ENCODE measurements around the gene LIME1. TPM values are rescaled to one million over a fixed set of nuclear protein-coding genes. Genes with fewer than 3 reads are reported as not detected.

LIME1 gene
- total RNA-seq, 2 donors from 2014 or later: 7.6 to 10.1 TPM

DNA sequence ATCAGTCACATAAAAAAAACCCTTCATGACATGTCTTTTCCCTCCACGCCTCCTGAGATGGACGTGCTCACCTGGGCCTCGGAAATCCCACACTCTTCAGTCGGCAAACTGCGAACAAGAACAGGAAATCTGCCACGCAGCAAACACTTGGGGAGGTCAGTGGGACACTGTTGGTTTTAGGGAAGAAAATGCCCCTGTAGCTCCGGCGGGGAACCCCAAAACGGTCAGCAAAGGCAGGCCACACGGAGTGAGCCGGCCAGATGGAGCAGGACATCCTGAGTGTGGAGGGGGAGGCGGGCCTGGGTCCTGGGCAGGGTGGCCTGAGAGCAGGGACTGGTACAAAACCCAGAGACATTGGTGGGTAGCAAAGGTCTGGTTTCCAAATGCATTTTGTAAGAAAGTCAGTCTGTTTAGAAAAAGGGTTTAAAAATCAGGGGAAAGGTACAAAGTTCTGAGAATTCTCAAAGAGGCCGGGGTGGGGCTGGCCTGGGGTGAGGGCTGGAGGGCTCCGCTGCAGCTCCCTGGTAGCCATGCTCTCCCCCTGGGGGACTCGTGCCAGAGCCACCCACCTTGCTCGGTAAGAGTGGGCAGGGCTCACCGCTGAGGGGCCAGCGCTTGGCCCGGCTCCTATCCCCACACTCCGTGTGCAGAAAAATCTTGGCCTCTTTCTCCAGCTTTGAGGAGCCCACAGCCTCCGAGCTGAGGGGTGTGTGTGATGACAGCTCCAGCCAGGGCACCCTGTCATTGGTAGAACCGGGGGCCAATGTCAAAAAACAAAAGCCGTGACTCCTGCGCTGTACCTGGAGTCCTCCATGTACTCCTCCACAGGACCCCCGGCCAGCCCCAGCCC lies 8.3 kb downstream of the LIME1 start:
- H3K4me1 Mint-ChIP-seq: no peaks in the 10 kb centered on the region
- Histone ChIP-seq H3K4me1 (ENCODE audit: control insufficient read depth, insufficient read depth, low read length) (peaks cover 8% of the 10 kb centered on the region), H3K27ac (ENCODE audit: low read depth, low read length) (no peak overlapping the region), H3K9me3 (ENCODE audit: control insufficient read depth, low read length) (no peaks in the 10 kb centered on the region), H3K36me3 (ENCODE audit: control insufficient read depth, insufficient read depth, low read length) (peaks cover 29% of the 10 kb centered on the region), H3K9ac (ENCODE audit: extremely low read depth, low read length, poor library complexity, severe bottlenecking) (no peak overlapping the region), H3K27me3 (ENCODE audit: control insufficient read depth, insufficient read depth, low read length, poor library complexity, severe bottlenecking) (no peaks in the 10 kb centered on the region), H3K4me3 (ENCODE audit: low read length) (no peak overlapping the region)
- H3K36me3 Mint-ChIP-seq (ENCODE audit: low read depth): peaks cover 14% of the 10 kb centered on the region
- WGBS, 2 experiments (ENCODE audit: insufficient coverage in 1 of 2, insufficient read length in 1 of 2): 92% methylated on average over 14 to 25 of the region's 25 CpGs
- no peaks in the 10 kb centered on the region for H3K9me3 Mint-ChIP-seq
- no peak overlapping the region for H3K4me3 Mint-ChIP-seq
- no peaks in the 10 kb centered on the region for H3K27me3 Mint-ChIP-seq (ENCODE audit: insufficient read depth)
- TF ChIP-seq, protein P1, sequence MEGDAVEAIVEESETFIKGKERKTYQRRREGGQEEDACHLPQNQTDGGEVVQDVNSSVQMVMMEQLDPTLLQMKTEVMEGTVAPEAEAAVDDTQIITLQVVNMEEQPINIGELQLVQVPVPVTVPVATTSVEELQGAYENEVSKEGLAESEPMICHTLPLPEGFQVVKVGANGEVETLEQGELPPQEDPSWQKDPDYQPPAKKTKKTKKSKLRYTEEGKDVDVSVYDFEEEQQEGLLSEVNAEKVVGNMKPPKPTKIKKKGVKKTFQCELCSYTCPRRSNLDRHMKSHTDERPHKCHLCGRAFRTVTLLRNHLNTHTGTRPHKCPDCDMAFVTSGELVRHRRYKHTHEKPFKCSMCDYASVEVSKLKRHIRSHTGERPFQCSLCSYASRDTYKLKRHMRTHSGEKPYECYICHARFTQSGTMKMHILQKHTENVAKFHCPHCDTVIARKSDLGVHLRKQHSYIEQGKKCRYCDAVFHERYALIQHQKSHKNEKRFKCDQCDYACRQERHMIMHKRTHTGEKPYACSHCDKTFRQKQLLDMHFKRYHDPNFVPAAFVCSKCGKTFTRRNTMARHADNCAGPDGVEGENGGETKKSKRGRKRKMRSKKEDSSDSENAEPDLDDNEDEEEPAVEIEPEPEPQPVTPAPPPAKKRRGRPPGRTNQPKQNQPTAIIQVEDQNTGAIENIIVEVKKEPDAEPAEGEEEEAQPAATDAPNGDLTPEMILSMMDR (conservative IDR thresholded peaks at IDR 0.05): no peak
- no peak overlapping the region for H3K27ac Mint-ChIP-seq
- no peak for DNase-seq

DNA sequence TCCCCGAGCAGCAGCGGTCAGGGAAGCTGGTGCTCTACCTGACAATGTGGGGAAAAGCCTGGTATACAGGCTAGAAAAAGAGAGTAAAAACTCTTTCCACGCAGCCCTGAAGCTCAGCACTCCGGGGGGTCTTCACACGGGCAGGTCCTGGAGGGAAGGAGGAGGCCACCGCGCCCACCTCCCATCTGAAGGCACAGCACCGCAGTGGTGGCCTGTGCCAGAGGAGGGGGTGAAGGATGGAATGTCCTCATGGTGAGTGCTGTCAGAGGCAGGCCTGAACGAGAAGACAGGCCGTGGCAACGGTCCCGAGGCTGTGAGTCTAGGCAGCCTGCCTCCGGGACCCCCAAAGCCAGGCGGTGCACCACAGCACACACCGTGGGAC lies 9.0 kb downstream of the LIME1 start:
- no peak overlapping the region for H3K4me3 ChIP-seq (ENCODE audit: low read length)
- H3K27ac ChIP-seq (ENCODE audit: low read depth, low read length): peak overlapping the region; percentile 41
- Mint-ChIP-seq H3K27ac (no peak overlapping the region), H3K36me3 (ENCODE audit: low read depth) (peaks cover 14% of the 10 kb centered on the region), H3K4me3 (no peak overlapping the region), H3K27me3 (ENCODE audit: insufficient read depth) (no peaks in the 10 kb centered on the region), H3K9me3 (no peaks in the 10 kb centered on the region), H3K4me1 (no peaks in the 10 kb centered on the region)
- TF ChIP-seq, protein P1 (conservative IDR thresholded peaks at IDR 0.05): no peak
- peaks cover 29% of the 10 kb centered on the region for H3K36me3 ChIP-seq (ENCODE audit: control insufficient read depth, insufficient read depth, low read length)
- no peaks in the 10 kb centered on the region for H3K27me3 ChIP-seq (ENCODE audit: control insufficient read depth, insufficient read depth, low read length, poor library complexity, severe bottlenecking)
- H3K9ac ChIP-seq (ENCODE audit: extremely low read depth, low read length, poor library complexity, severe bottlenecking): no peak overlapping the region
- peak; percentile 49 for DNase-seq
- H3K9me3 ChIP-seq (ENCODE audit: control insufficient read depth, low read length): no peaks in the 10 kb centered on the region
- 85 to 87% methylated on average over 9 to 15 of the region's 15 CpGs for WGBS, 2 experiments (ENCODE audit: insufficient coverage in 1 of 2, insufficient read length in 1 of 2)
- H3K4me1 ChIP-seq (ENCODE audit: control insufficient read depth, insufficient read depth, low read length): peaks cover 8% of the 10 kb centered on the region

DNA sequence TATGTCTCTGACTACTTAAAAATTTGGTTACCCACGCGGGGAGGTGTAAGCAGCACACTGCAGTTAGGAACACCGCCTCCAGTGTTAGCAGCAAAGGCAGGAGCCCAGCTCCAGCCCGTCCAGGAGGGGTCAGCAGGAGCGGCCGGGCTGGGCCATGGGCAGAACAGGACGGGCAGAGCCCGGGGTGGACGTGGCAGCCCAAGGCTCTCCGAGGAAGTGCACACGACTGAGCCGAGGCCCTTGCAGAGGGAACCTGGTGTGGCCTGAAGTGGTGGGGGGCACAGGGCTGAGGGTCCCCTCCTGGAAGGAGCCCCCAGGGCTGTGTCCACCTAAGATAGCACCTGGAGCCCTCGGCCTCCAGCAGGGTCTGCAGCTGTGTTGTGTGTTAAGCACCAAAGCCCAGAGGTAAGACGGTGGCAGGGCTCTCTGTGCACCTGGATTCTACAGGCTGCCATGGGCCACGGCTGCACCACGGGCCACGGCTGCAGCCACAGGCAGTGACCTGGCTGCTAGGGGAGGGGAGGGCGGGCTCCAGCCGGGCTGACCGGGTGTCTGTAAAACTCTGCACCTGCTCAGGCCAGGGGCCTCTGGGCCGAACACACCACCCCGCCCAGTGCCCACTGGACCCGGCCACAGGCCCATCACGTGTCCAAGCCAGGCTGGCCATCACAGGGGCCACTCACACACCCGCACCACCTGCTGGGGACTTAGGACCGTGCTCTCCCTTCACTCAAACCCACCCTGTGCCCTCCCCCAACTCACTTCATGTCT lies 9.7 kb downstream of the LIME1 start:
- TF ChIP-seq, protein P1 (conservative IDR thresholded peaks at IDR 0.05): no peak
- Histone ChIP-seq H3K4me1 (ENCODE audit: control insufficient read depth, insufficient read depth, low read length) (peaks cover 7% of the 10 kb centered on the region), H3K36me3 (ENCODE audit: control insufficient read depth, insufficient read depth, low read length) (peaks cover 29% of the 10 kb centered on the region), H3K27me3 (ENCODE audit: control insufficient read depth, insufficient read depth, low read length, poor library complexity, severe bottlenecking) (no peaks in the 10 kb centered on the region), H3K9me3 (ENCODE audit: control insufficient read depth, low read length) (no peaks in the 10 kb centered on the region), H3K4me3 (ENCODE audit: low read length) (no peak overlapping the region), H3K27ac (ENCODE audit: low read depth, low read length) (no peak overlapping the region), H3K9ac (ENCODE audit: extremely low read depth, low read length, poor library complexity, severe bottlenecking) (no peak overlapping the region)
- Mint-ChIP-seq H3K27me3 (ENCODE audit: insufficient read depth) (no peaks in the 10 kb centered on the region), H3K9me3 (no peaks in the 10 kb centered on the region), H3K36me3 (ENCODE audit: low read depth) (peaks cover 14% of the 10 kb centered on the region), H3K4me1 (peaks cover 2% of the 10 kb centered on the region), H3K27ac (no peak overlapping the region), H3K4me3 (no peak overlapping the region)
- peak; percentile 43 for DNase-seq
- 95 to 96% methylated on average over 18 to 26 of the region's 26 CpGs for WGBS, 2 experiments (ENCODE audit: insufficient coverage in 1 of 2, insufficient read length in 1 of 2)
